ENCODE results near the gene FLCN. TPM values are rescaled to one million over a fixed set of nuclear protein-coding genes. Genes with fewer than 3 reads are reported as not detected.

Gene FLCN
- total and polyA plus RNA-seq, 7 donors: 38.7 to 106 (median 58.3) TPM

- peaks cover 12 to 100% of the 10 kb centered on the region in 2 donors for H3K36me3 ChIP-seq (ENCODE audit: insufficient read depth in 1 of 2, low read depth in 1 of 2)
- intact Hi-C loops (cut with DNase I): no loop called here
- no peaks in the 10 kb centered on the region for H3K27me3 ChIP-seq (ENCODE audit: insufficient read depth in 3 of 3, low read length in 2 of 3)
- DNase-seq (no peak), ATAC-seq (no peak)
- H3K27ac ChIP-seq: no peak overlapping the region
- TF ChIP-seq CTCF (IDR thresholded peaks at IDR 0.05): no peak
- no peaks in the 10 kb centered on the region for H3K9me3 ChIP-seq
- no peak overlapping the region for H3K4me3 ChIP-seq
- H3K4me1 ChIP-seq: peaks cover 4% of the 10 kb centered on the region
- 89 to 92% (median 90%) methylated on average over 14 of the region's 14 CpGs for WGBS, 3 donors
Observed at GRCh38 chr17:17173921-17174320, 63.0 kb downstream of the FLCN start.

GRCh38 chr17:17172990-17173389, 64.0 kb downstream of the FLCN start:
- H3K27ac ChIP-seq: no peak overlapping the region
- no peak overlapping the region for H3K4me3 ChIP-seq
- H3K4me1 ChIP-seq: peaks cover 4% of the 10 kb centered on the region
- intact Hi-C loops (cut with DNase I): no loop called here
- no peaks in the 10 kb centered on the region for H3K9me3 ChIP-seq
- 82 to 85% (median 83%) methylated on average over 9 of the region's 9 CpGs for WGBS, 3 donors
- H3K36me3 ChIP-seq (ENCODE audit: insufficient read depth in 1 of 2, low read depth in 1 of 2): peaks cover 12 to 100% of the 10 kb centered on the region in 2 donors
- no peaks in the 10 kb centered on the region for H3K27me3 ChIP-seq (ENCODE audit: insufficient read depth in 3 of 3, low read length in 2 of 3)
- DNase-seq: no peak
- TF ChIP-seq CTCF (IDR thresholded peaks at IDR 0.05): no peak
- no peak for ATAC-seq

GRCh38 chr17:17172001-17172939, 64.7 kb downstream of the FLCN start:
- peak in 3 of 4 donors; percentile 7 to 47 (median 40) for ATAC-seq

GRCh38 chr17:17171186-17171585, 65.8 kb downstream of the FLCN start:
- 79 to 87% (median 81%) methylated on average over 7 of the region's 7 CpGs for WGBS, 3 donors
- no peak for TF ChIP-seq CTCF (IDR thresholded peaks at IDR 0.05)
- Histone ChIP-seq H3K27ac (no peak overlapping the region), H3K4me1 (peaks cover 4% of the 10 kb centered on the region), H3K4me3 (no peak overlapping the region), H3K27me3 (ENCODE audit: insufficient read depth in 3 of 3, low read length in 2 of 3) (no peaks in the 10 kb centered on the region), H3K9me3 (no peaks in the 10 kb centered on the region), H3K36me3 (ENCODE audit: insufficient read depth in 1 of 2, low read depth in 1 of 2) (peaks cover 12 to 100% of the 10 kb centered on the region in 2 donors)
- ATAC-seq (no peak), DNase-seq (no peak)
- intact Hi-C loops (cut with DNase I): no loop called here

More at GRCh38 chr17:17172001-17172939, 64.7 kb downstream of the FLCN start:
- H3K4me1 ChIP-seq: peaks cover 4% of the 10 kb centered on the region
- intact Hi-C loops (cut with DNase I): no loop called here
- H3K36me3 ChIP-seq (ENCODE audit: insufficient read depth in 1 of 2, low read depth in 1 of 2): peaks cover 12 to 100% of the 10 kb centered on the region in 2 donors
- no peak overlapping the region for H3K4me3 ChIP-seq
- DNase-seq: peak; percentile 48 to 75
- no peaks in the 10 kb centered on the region for H3K9me3 ChIP-seq
- TF ChIP-seq CTCF (IDR thresholded peaks at IDR 0.05): peak; percentile 4
- WGBS, 3 donors: 72 to 75% (median 72%) methylated on average over 23 to 26 of the region's 26 CpGs
- no peak overlapping the region for H3K27ac ChIP-seq
- no peaks in the 10 kb centered on the region for H3K27me3 ChIP-seq (ENCODE audit: insufficient read depth in 3 of 3, low read length in 2 of 3)

Measured in psoas muscle (tissue), 8 donors.